Natural killer cell (primary cell): ENCODE measurements around the gene PDRG1. TPM values are rescaled to one million over a fixed set of nuclear protein-coding genes. Genes with fewer than 3 reads are reported as not detected.

Source experiments
- ATAC-seq, 3 donors: fragments of 150-1000 bp in 2 of 3; fragments of 200-7000 bp in 1 of 3; cut with Tn5 transposase; 1 replicate in 1 of 3; 2 replicates in 2 of 3; pipeline ENCODE4 v1.10.0; 2021; ENCODE audit warnings: mild to moderate bottlenecking in 2 of 3, moderate library complexity in 2 of 3
- DNase-seq, 2 donors: peaks; one replicate each; pipeline versions ENCODE4 v3.0.0 to v3.0.0-alpha.2; 2013 to 2021; ENCODE audit warnings: mixed read lengths in 1 of 2
- H3K27ac ChIP-seq: one replicate; pipeline ENCODE4 v1.5.1; 2013; ENCODE audit warnings: mild to moderate bottlenecking, low read length
- H3K27me3 ChIP-seq: one replicate; pipeline ENCODE4 v1.6.1; 2013; ENCODE audit warnings: low read length; ENCODE audit not compliant: control insufficient read depth, insufficient read depth
- H3K36me3 ChIP-seq: one replicate; pipeline ENCODE4 v1.6.1; 2013; ENCODE audit warnings: low read length; ENCODE audit not compliant: control insufficient read depth, insufficient read depth
- H3K4me1 ChIP-seq: one replicate; pipeline ENCODE4 v1.6.1; 2013; ENCODE audit warnings: low read length; ENCODE audit not compliant: control insufficient read depth, insufficient read depth
- H3K4me3 ChIP-seq: one replicate; pipeline ENCODE4 v1.5.1; 2013; ENCODE audit warnings: low read length
- H3K9me3 ChIP-seq: one replicate; pipeline ENCODE4 v1.6.1; 2013; ENCODE audit warnings: low read length; ENCODE audit not compliant: control insufficient read depth, insufficient read depth
- H3K27ac Mint-ChIP-seq, 2 donors: one replicate each; pipeline ENCODE4 v1.8.0; 2022; ENCODE audit warnings: mild to moderate bottlenecking in 2 of 2, mixed read lengths in 2 of 2, moderate library complexity in 1 of 2
- H3K27me3 Mint-ChIP-seq, 2 donors: one replicate each; pipeline ENCODE4 v1.8.0; 2022; ENCODE audit warnings: low read depth in 2 of 2, mixed read lengths in 2 of 2
- H3K36me3 Mint-ChIP-seq: one replicate; pipeline ENCODE4 v1.8.0; 2022; ENCODE audit warnings: mixed read lengths
- H3K4me1 Mint-ChIP-seq, 2 donors: one replicate each; pipeline ENCODE4 v1.8.0; 2022; ENCODE audit warnings: mixed read lengths in 2 of 2
- H3K4me3 Mint-ChIP-seq: one replicate; pipeline ENCODE4 v1.8.0; 2022; ENCODE audit warnings: mild to moderate bottlenecking, moderate library complexity, mixed read lengths
- H3K9me3 Mint-ChIP-seq, 2 donors: one replicate each; pipeline ENCODE4 v1.8.0; 2022; ENCODE audit warnings: mixed read lengths in 2 of 2
- WGBS: methylation state at CpG from one replicate; pipeline ENCODE4 v1.1.7; 2013; ENCODE audit warnings: missing lambda C conversion rate; ENCODE audit not compliant: insufficient coverage; 5-methylcytosine and 5-hydroxymethylcytosine counted together
- intact Hi-C: fragments of 100-400 bp; cut with micrococcal nuclease; formaldehyde crosslinking; loops from one replicate; pipeline ENCODE4 v1.14.2; 2022
- total RNA-seq, 4 donors: library from RNA; stranded (reverse); fragments of 120-200 nt in 1 of 4; gene quantifications; one replicate each; pipeline versions ENCODE4 v1.2.3 to v1.2.4, GENCODE V29; 2013 to 2022
- TF ChIP-seq, protein P1 (sequence below): fragments of 200-600 bp; IDR thresholded peaks from one replicate; pipeline ENCODE4 v1.8.0; 2022; ENCODE audit warnings: antibody characterized with exemption

PDRG1 gene
- total RNA-seq, 3 donors from 2014 or later (not counting 1 experiment from before 2014, with no cell fraction given): 9.0 to 12.8 (median 10.4) TPM

DNA sequence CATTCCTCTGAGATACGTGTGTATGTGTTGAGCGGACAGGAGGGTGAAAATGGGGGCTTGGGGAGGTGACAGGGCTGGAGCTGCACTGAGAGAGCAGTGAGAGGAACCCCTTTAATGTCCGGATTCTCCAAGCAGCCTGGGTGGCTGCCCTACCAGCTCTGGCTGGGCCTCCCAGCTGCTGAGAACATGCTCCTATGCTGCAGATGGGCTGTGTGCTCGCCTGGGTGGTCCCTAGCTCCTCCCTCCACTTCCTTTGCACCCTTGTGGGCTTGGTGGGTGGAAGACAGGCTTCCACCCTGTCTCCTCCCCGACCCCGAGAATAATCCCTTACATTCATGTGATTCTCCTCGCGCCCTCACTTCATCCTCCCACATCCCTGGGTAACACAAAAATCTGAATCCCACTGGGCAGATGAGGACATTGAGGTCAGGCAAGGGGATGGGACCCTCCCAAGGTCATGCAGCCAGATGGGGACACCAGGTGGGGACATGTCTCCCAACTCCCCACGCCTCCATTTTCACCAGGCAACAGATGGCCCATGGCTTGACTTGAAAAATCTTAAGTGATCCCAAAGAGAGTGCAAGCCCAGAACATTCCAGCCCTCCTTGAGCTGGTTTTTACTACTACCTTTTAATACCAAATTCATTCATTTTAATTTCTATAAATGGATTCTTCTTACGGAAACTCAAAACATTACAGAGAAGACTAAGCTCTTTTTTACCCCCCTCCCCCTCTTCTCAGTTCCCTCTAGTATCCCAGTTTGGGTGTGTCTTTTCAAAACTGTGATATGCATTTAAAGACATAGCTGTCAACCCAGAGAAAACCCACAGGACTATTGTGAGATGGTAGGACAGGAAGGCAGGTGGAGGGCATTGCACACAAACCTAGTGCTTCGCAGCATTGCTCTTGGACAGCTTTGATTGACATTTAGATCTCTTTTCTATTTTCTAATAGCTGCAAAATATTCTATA, 5.0 kb upstream of the PDRG1 start:
- Mint-ChIP-seq H3K4me1 (peaks cover 5% of the 10 kb centered on the region in 2 donors), H3K36me3 (no peaks in the 10 kb centered on the region), H3K27ac (no peak overlapping the region), H3K4me3 (no peak overlapping the region), H3K27me3 (peaks cover 30 to 42% of the 10 kb centered on the region in 2 donors), H3K9me3 (no peaks in the 10 kb centered on the region)
- no peaks in the 10 kb centered on the region for H3K9me3 ChIP-seq
- 69% methylated on average over 11 of the region's 11 CpGs for WGBS
- no peaks in the 10 kb centered on the region for H3K36me3 ChIP-seq
- no peaks in the 10 kb centered on the region for H3K4me1 ChIP-seq
- no peaks in the 10 kb centered on the region for H3K27me3 ChIP-seq
- TF ChIP-seq, protein P1, sequence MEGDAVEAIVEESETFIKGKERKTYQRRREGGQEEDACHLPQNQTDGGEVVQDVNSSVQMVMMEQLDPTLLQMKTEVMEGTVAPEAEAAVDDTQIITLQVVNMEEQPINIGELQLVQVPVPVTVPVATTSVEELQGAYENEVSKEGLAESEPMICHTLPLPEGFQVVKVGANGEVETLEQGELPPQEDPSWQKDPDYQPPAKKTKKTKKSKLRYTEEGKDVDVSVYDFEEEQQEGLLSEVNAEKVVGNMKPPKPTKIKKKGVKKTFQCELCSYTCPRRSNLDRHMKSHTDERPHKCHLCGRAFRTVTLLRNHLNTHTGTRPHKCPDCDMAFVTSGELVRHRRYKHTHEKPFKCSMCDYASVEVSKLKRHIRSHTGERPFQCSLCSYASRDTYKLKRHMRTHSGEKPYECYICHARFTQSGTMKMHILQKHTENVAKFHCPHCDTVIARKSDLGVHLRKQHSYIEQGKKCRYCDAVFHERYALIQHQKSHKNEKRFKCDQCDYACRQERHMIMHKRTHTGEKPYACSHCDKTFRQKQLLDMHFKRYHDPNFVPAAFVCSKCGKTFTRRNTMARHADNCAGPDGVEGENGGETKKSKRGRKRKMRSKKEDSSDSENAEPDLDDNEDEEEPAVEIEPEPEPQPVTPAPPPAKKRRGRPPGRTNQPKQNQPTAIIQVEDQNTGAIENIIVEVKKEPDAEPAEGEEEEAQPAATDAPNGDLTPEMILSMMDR: no peak
- ATAC-seq (no peak), DNase-seq (no peak)
- no peak overlapping the region for H3K4me3 ChIP-seq
- intact Hi-C loops: no loop called here
- no peak overlapping the region for H3K27ac ChIP-seq

DNA sequence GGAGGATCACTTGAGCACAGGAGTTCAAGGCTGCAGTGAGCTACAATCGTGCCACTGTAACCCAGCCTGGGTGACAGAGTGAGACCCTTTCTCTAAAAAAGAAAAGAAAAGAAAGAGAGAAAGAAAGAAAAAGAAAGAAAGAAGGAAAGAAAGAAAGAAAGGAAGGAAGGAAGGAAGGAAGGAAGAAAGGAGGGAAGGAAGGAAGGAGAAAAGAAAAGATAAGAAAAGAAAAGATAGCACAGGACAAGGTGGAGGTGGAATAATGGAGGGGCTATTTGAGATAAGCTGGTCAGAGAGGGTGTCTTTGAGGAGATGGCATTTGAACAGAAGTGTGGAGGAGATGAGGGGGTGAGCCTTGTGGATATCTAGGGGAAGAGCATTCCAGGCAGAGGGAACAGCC, 2.7 kb upstream of the PDRG1 start:
- WGBS: 80% methylated on average over 1 of the region's 1 CpG

DNA sequence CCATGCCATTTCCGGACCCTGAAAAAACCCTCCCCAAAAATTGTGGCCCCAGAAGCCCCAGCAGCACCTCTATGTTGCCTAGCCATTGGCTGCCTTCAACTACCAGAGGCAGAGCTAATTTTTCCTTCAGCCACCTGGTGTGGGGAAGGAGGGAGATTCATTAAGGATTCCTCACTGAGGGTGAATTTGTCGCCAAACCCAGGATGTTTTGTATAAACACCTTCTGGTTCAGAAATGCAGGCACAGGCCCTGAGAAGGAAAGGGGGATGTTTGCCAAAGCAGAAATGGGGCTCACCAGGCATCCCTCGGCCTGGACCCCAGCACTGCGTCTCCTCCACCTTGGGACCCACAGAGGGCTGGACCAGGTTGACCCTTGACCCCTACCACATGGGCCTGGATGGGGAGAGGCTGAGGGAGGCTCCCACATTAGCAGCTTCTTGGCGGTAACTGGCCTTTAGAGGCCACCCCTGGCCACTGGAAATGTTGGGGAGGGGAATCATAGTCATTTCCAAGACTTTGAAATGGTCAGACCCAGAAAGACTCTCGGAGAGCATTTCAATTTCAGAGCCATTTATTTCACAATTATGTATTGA, 1.8 kb upstream of the PDRG1 start:
- TF ChIP-seq, protein P1: no peak

More for the DNA sequence above, 2.7 kb upstream of the PDRG1 start:
- ATAC-seq (no peak), DNase-seq (no peak)
- no peak overlapping the region for H3K4me3 ChIP-seq
- no peaks in the 10 kb centered on the region for H3K9me3 ChIP-seq
- H3K4me3 Mint-ChIP-seq: no peak overlapping the region
- H3K27me3 ChIP-seq: no peaks in the 10 kb centered on the region
- no peaks in the 10 kb centered on the region for H3K9me3 Mint-ChIP-seq
- no peaks in the 10 kb centered on the region for H3K36me3 Mint-ChIP-seq
- peaks cover 21 to 32% of the 10 kb centered on the region in 2 donors for H3K27me3 Mint-ChIP-seq
- intact Hi-C loops: no loop called here
- no peak overlapping the region for H3K27ac Mint-ChIP-seq
- H3K36me3 ChIP-seq: peaks cover 2% of the 10 kb centered on the region
- H3K27ac ChIP-seq: no peak overlapping the region
- H3K4me1 ChIP-seq: peaks cover 16% of the 10 kb centered on the region
- TF ChIP-seq, protein P1: no peak
- peaks cover 27 to 28% of the 10 kb centered on the region in 2 donors for H3K4me1 Mint-ChIP-seq

More for the DNA sequence above, 1.8 kb upstream of the PDRG1 start:
- peaks cover 5% of the 10 kb centered on the region for H3K36me3 Mint-ChIP-seq
- no peaks in the 10 kb centered on the region for H3K9me3 Mint-ChIP-seq
- H3K4me3 Mint-ChIP-seq: no peak overlapping the region
- intact Hi-C loops: loop anchor here (2.0 kb wide), 1 partner anchor 133 kb away; no protein-coding TSS in a partner anchor
- peaks cover 16 to 24% of the 10 kb centered on the region in 2 donors for H3K27me3 Mint-ChIP-seq
- H3K4me3 ChIP-seq: no peak overlapping the region
- no peak for DNase-seq
- peaks cover 33 to 34% of the 10 kb centered on the region in 2 donors for H3K4me1 Mint-ChIP-seq
- peaks cover 16% of the 10 kb centered on the region for H3K4me1 ChIP-seq
- WGBS: 86% methylated on average over 6 of the region's 6 CpGs
- no peaks in the 10 kb centered on the region for H3K9me3 ChIP-seq
- H3K36me3 ChIP-seq: peaks cover 5% of the 10 kb centered on the region
- H3K27ac ChIP-seq: no peak overlapping the region
- H3K27ac Mint-ChIP-seq: no peak overlapping the region
- ATAC-seq: no peak
- H3K27me3 ChIP-seq: no peaks in the 10 kb centered on the region
